Measurements from ENCODE around the gene IQGAP3.
A peak's percentile ranks its signal among the peaks of the same experiment; 100 is the strongest.

The IQGAP3 gene

GRCh38 chr1:156495401-156496140, 76.8 kb downstream of the IQGAP3 start:
- no peak for DNase-seq

- no peak for DNase-seq
Observed at GRCh38 chr1:156494309-156494895, 78.0 kb downstream of the IQGAP3 start.

- DNase-seq = no peak
Observed at GRCh38 chr1:156493742-156494141, 78.6 kb downstream of the IQGAP3 start.

GRCh38 chr1:156493154-156493631, 79.2 kb downstream of the IQGAP3 start:
- DNase-seq = no peak

- no peak for DNase-seq
Observed at GRCh38 chr1:156492591-156493080, 79.7 kb downstream of the IQGAP3 start.

- DNase-seq = no peak
Observed at GRCh38 chr1:156492013-156492590, 80.3 kb downstream of the IQGAP3 start.

- no peak for DNase-seq
Observed at GRCh38 chr1:156491151-156491949, 81.0 kb downstream of the IQGAP3 start.

GRCh38 chr1:156490401-156491032, 81.8 kb downstream of the IQGAP3 start:
- DNase-seq = peak; percentile 32 to 52 (median 45)

GRCh38 chr1:156489935-156490293, 82.5 kb downstream of the IQGAP3 start:
- no peak for DNase-seq

- peak; percentile 80 to 91 (median 87) for DNase-seq
Observed at GRCh38 chr1:156489166-156489934, 83.0 kb downstream of the IQGAP3 start.

GRCh38 chr1:156488566-156489165, 83.7 kb downstream of the IQGAP3 start:
- DNase-seq = no peak

GRCh38 chr1:156487862-156488261, 84.5 kb downstream of the IQGAP3 start:
- no peak for DNase-seq

GRCh38 chr1:156486421-156487344, 85.7 kb downstream of the IQGAP3 start:
- DNase-seq = peak in 2 of 3 experiments; percentile 60 to 83

- DNase-seq = no peak
Observed at GRCh38 chr1:156485984-156486383, 86.4 kb downstream of the IQGAP3 start.

- DNase-seq = no peak
Observed at GRCh38 chr1:156484480-156485058, 87.8 kb downstream of the IQGAP3 start.

- no peak for DNase-seq
Observed at GRCh38 chr1:156483397-156483796, 89.0 kb downstream of the IQGAP3 start.

GRCh38 chr1:156482276-156482675, 90.1 kb downstream of the IQGAP3 start:
- no peak for DNase-seq

GRCh38 chr1:156481527-156481926, 90.8 kb downstream of the IQGAP3 start:
- DNase-seq = no peak

- DNase-seq = peak in 2 of 3 experiments; percentile 10 to 16
Observed at GRCh38 chr1:156480411-156481192, 91.8 kb downstream of the IQGAP3 start.
